Measurements from ENCODE around the gene CCDC74A. TPM values are rescaled to one million over a fixed set of nuclear protein-coding genes. Genes with fewer than 3 reads are reported as not detected.

CCDC74A gene
- total and polyA plus RNA-seq, 2 donors = 5.1 to 35.1 TPM

GRCh38 chr2:131572175-131572574 lies 44.5 kb downstream of the CCDC74A start:
- Histone ChIP-seq H3K27me3 (ENCODE audit: control insufficient read depth in 2 of 2, insufficient read depth in 1 of 2, low read length in 1 of 2) (no peaks in the 10 kb centered on the region), H3K27ac (ENCODE audit: low read depth in 1 of 2, low read length in 1 of 2) (no peak overlapping the region), H3K36me3 (ENCODE audit: control insufficient read depth in 2 of 2, insufficient read depth in 2 of 2, low read length in 1 of 2) (no peaks in the 10 kb centered on the region), H3K9me3 (ENCODE audit: control insufficient read depth in 2 of 2, insufficient read depth in 1 of 2, low read length in 1 of 2) (no peaks in the 10 kb centered on the region), H3K4me3 (ENCODE audit: low read length in 2 of 2) (no peak overlapping the region), H3K4me1 (ENCODE audit: control insufficient read depth in 2 of 2, insufficient read depth in 2 of 2, low read length in 2 of 2) (no peaks in the 10 kb centered on the region)
- WGBS = 92% methylated on average over 1 of the region's 1 CpG
- no peak for DNase-seq (ENCODE audit: low read depth in 6 of 9, low spot score in 9 of 9)

GRCh38 chr2:131577812-131578211 lies 50.1 kb downstream of the CCDC74A start:
- no peaks in the 10 kb centered on the region for H3K4me1 ChIP-seq (ENCODE audit: control insufficient read depth in 2 of 2, insufficient read depth in 2 of 2, low read length in 2 of 2)
- H3K9me3 ChIP-seq (ENCODE audit: control insufficient read depth in 2 of 2, insufficient read depth in 1 of 2, low read length in 1 of 2) = no peaks in the 10 kb centered on the region
- H3K27ac ChIP-seq (ENCODE audit: low read depth in 1 of 2, low read length in 1 of 2) = no peak overlapping the region
- no peak for DNase-seq (ENCODE audit: low read depth in 6 of 9, low spot score in 9 of 9)
- WGBS = 90% methylated on average over 4 of the region's 4 CpGs
- H3K36me3 ChIP-seq (ENCODE audit: control insufficient read depth in 2 of 2, insufficient read depth in 2 of 2, low read length in 1 of 2) = no peaks in the 10 kb centered on the region
- H3K27me3 ChIP-seq (ENCODE audit: control insufficient read depth in 2 of 2, insufficient read depth in 1 of 2, low read length in 1 of 2) = no peaks in the 10 kb centered on the region
- H3K4me3 ChIP-seq (ENCODE audit: low read length in 2 of 2) = no peak overlapping the region

- Histone ChIP-seq H3K36me3 (ENCODE audit: control insufficient read depth in 2 of 2, insufficient read depth in 2 of 2, low read length in 1 of 2) (no peaks in the 10 kb centered on the region), H3K27me3 (ENCODE audit: control insufficient read depth in 2 of 2, insufficient read depth in 1 of 2, low read length in 1 of 2) (no peaks in the 10 kb centered on the region), H3K4me3 (ENCODE audit: low read length in 2 of 2) (no peak overlapping the region), H3K4me1 (ENCODE audit: control insufficient read depth in 2 of 2, insufficient read depth in 2 of 2, low read length in 2 of 2) (no peaks in the 10 kb centered on the region), H3K27ac (ENCODE audit: low read depth in 1 of 2, low read length in 1 of 2) (no peak overlapping the region), H3K9me3 (ENCODE audit: control insufficient read depth in 2 of 2, insufficient read depth in 1 of 2, low read length in 1 of 2) (no peaks in the 10 kb centered on the region)
- 94% methylated on average over 7 of the region's 7 CpGs for WGBS
- no peak for DNase-seq (ENCODE audit: low read depth in 6 of 9, low spot score in 9 of 9)
These were observed 52.5 kb downstream of the CCDC74A start for GRCh38 chr2:131580187-131580586.

Other genes starting within 250 kb of the CCDC74A start
- 0.28 TPM for gene RAB6D, start 163.7 kb upstream of the CCDC74A start, total RNA-seq
- 0.21 TPM for gene RAB6D, start 163.7 kb upstream of the CCDC74A start, polyA plus RNA-seq
- gene TUBA3D, start 51.8 kb upstream of the CCDC74A start, total RNA-seq = 0.05 TPM
- gene TUBA3D, start 51.8 kb upstream of the CCDC74A start, polyA plus RNA-seq = 4.1 TPM
- 101 TPM for gene MZT2A, start 35.5 kb upstream of the CCDC74A start, total RNA-seq
- gene MZT2A, start 35.5 kb upstream of the CCDC74A start, polyA plus RNA-seq = 111 TPM